Esophagus squamous epithelium (tissue), 5 donors: ENCODE measurements around the gene MAOB. TPM values are rescaled to one million over a fixed set of nuclear protein-coding genes. Genes with fewer than 3 reads are reported as not detected.

ENCODE experiments used
- DNase-seq: peaks from one replicate; lab custom pipeline; 2025; lab: John Stamatoyannopoulos, UW
- H3K27ac ChIP-seq, 4 donors: fragments of 200-600 bp; sonication (generic); one replicate each; pipeline ENCODE4 v1.5.1; 2016 to 2019; ENCODE audit warnings: mild to moderate bottlenecking in 1 of 4
- H3K27me3 ChIP-seq, 4 donors: fragments of 200-600 bp; sonication (generic); 1 replicate in 3 of 4; 2 replicates in 1 of 4; pipeline versions ENCODE4 v1.5.1 to v1.6.0; 2017 to 2021; ENCODE audit warnings: antibody characterized with exemption in 1 of 4
- H3K36me3 ChIP-seq, 3 donors: fragments of 200-600 bp; sonication (generic); one replicate each; pipeline ENCODE4 v1.5.1; 2016 to 2019
- H3K4me1 ChIP-seq, 3 donors: fragments of 200-600 bp; sonication (generic); one replicate each; pipeline ENCODE4 v1.5.1; 2017 to 2019
- H3K4me3 ChIP-seq, 4 donors: fragments of 200-600 bp; sonication (generic); 1 replicate in 3 of 4; 2 replicates in 1 of 4; pipeline ENCODE4 v1.5.1; 2016 to 2019; ENCODE audit warnings: mild to moderate bottlenecking in 2 of 4, moderate library complexity in 1 of 4
- H3K9me3 ChIP-seq, 3 donors: fragments of 200-600 bp; sonication (generic); one replicate each; pipeline ENCODE4 v1.5.1; 2016 to 2019
- CTCF ChIP-seq, 6 experiments: fragments of 450-650 bp in 4 of 6; fragments of 200-600 bp in 2 of 6; sonication (generic) in 2 of 6; IDR thresholded peaks; one replicate each; pipeline ENCODE4 v1.5.1; 2016 to 2019; ENCODE audit warnings: antibody characterized with exemption in 6 of 6, mild to moderate bottlenecking in 4 of 6, moderate library complexity in 4 of 6
- POLR2A ChIP-seq, 4 donors: fragments of 450-650 bp; IDR thresholded peaks; one replicate each; pipeline ENCODE4 v1.6.1; 2017; ENCODE audit warnings: antibody characterized with exemption in 4 of 4, mild to moderate bottlenecking in 4 of 4, moderate library complexity in 3 of 4
- WGBS, 2 donors: methylation state at CpG; one replicate each; pipeline ENCODE4 v1.1.5; 2018; 5-methylcytosine and 5-hydroxymethylcytosine counted together
- intact Hi-C: fragments of 100-400 bp; cut with DNase I; formaldehyde crosslinking; loops from one replicate; pipeline ENCODE4 v1.15.0; 2022
- total RNA-seq, 4 donors: library from RNA; depleted of rRNA; stranded (reverse); fragments of >200 nt; gene quantifications; one replicate each; pipeline ENCODE4 v1.1.0, GENCODE V29; 2016
- donor health status: DM: yes; HTN: yes; CAD: no.

The MAOB gene
- total RNA-seq, 4 donors from 2014 or later = 2.3 to 9.9 (median 3.6) TPM

- Histone ChIP-seq H3K9me3 (no peaks in the 10 kb centered on the region), H3K36me3 (no peaks in the 10 kb centered on the region), H3K4me3 (no peak overlapping the region), H3K4me1 (no peaks in the 10 kb centered on the region), H3K27ac (no peak overlapping the region), H3K27me3 (no peaks in the 10 kb centered on the region)
- DNase-seq = no peak
- no peak for TF ChIP-seq POLR2A (IDR thresholded peaks at IDR 0.05)
- no peak for TF ChIP-seq CTCF (IDR thresholded peaks at IDR 0.05)
- intact Hi-C loops = no loop called here
These were observed 68.4 kb downstream of the MAOB start for GRCh38 chrX:43813898-43814297.

GRCh38 chrX:43813319-43813718 lies 68.9 kb downstream of the MAOB start:
- intact Hi-C loops = no loop called here
- no peaks in the 10 kb centered on the region for H3K9me3 ChIP-seq
- H3K4me1 ChIP-seq = no peaks in the 10 kb centered on the region
- no peak for DNase-seq
- H3K36me3 ChIP-seq = no peaks in the 10 kb centered on the region
- no peaks in the 10 kb centered on the region for H3K27me3 ChIP-seq
- no peak overlapping the region for H3K4me3 ChIP-seq
- TF ChIP-seq CTCF (IDR thresholded peaks at IDR 0.05) = no peak
- no peak for TF ChIP-seq POLR2A (IDR thresholded peaks at IDR 0.05)
- 57 to 90% methylated on average over 2 of the region's 2 CpGs for WGBS, 2 donors
- H3K27ac ChIP-seq = no peak overlapping the region

- Histone ChIP-seq H3K27ac (peak overlapping the region in 1 of 4 donors; percentile 50), H3K9me3 (no peaks in the 10 kb centered on the region), H3K4me1 (no peaks in the 10 kb centered on the region), H3K36me3 (no peaks in the 10 kb centered on the region), H3K4me3 (no peak overlapping the region), H3K27me3 (no peaks in the 10 kb centered on the region)
- no peak for DNase-seq
- TF ChIP-seq POLR2A (IDR thresholded peaks at IDR 0.05) = no peak
- TF ChIP-seq CTCF (IDR thresholded peaks at IDR 0.05) = no peak
- intact Hi-C loops = no loop called here
These were observed 72.8 kb downstream of the MAOB start for GRCh38 chrX:43809463-43809862.

GRCh38 chrX:43808231-43808630 lies 74.0 kb downstream of the MAOB start:
- no peak overlapping the region for H3K27ac ChIP-seq
- no peak for TF ChIP-seq CTCF (IDR thresholded peaks at IDR 0.05)
- no peaks in the 10 kb centered on the region for H3K9me3 ChIP-seq
- no peaks in the 10 kb centered on the region for H3K4me1 ChIP-seq
- no peaks in the 10 kb centered on the region for H3K36me3 ChIP-seq
- no peak overlapping the region for H3K4me3 ChIP-seq
- DNase-seq = no peak
- intact Hi-C loops = no loop called here
- no peaks in the 10 kb centered on the region for H3K27me3 ChIP-seq

GRCh38 chrX:43805579-43805978 lies 76.7 kb downstream of the MAOB start:
- Histone ChIP-seq H3K9me3 (no peaks in the 10 kb centered on the region), H3K4me3 (no peak overlapping the region), H3K36me3 (no peaks in the 10 kb centered on the region), H3K27me3 (no peaks in the 10 kb centered on the region), H3K4me1 (no peaks in the 10 kb centered on the region), H3K27ac (no peak overlapping the region)
- 42 to 55% methylated on average over 2 of the region's 2 CpGs for WGBS, 2 donors
- TF ChIP-seq CTCF (IDR thresholded peaks at IDR 0.05) = no peak
- no peak for TF ChIP-seq POLR2A (IDR thresholded peaks at IDR 0.05)
- intact Hi-C loops = no loop called here
- no peak for DNase-seq
